ENCODE data around the gene ABLIM2. TPM values are rescaled to one million over a fixed set of nuclear protein-coding genes. Genes with fewer than 3 reads are reported as not detected.
A peak's percentile ranks its signal among the peaks of the same experiment; 100 is the strongest.
"Not testable (repeated sequence)": the region's sequence is repeated elsewhere in the genome, so short reads cannot be mapped to it uniquely, and the experiment has no call there.

The ABLIM2 gene
- total RNA-seq, 1 experiment from 2014 or later = 1.0 TPM

GRCh38 chr4:7918981-7919380 lies 239.6 kb downstream of the ABLIM2 start:
- TF ChIP-seq, protein P1, sequence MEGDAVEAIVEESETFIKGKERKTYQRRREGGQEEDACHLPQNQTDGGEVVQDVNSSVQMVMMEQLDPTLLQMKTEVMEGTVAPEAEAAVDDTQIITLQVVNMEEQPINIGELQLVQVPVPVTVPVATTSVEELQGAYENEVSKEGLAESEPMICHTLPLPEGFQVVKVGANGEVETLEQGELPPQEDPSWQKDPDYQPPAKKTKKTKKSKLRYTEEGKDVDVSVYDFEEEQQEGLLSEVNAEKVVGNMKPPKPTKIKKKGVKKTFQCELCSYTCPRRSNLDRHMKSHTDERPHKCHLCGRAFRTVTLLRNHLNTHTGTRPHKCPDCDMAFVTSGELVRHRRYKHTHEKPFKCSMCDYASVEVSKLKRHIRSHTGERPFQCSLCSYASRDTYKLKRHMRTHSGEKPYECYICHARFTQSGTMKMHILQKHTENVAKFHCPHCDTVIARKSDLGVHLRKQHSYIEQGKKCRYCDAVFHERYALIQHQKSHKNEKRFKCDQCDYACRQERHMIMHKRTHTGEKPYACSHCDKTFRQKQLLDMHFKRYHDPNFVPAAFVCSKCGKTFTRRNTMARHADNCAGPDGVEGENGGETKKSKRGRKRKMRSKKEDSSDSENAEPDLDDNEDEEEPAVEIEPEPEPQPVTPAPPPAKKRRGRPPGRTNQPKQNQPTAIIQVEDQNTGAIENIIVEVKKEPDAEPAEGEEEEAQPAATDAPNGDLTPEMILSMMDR (conservative IDR thresholded peaks at IDR 0.05) = no peak

GRCh38 chr4:7918187-7918586 lies 240.4 kb downstream of the ABLIM2 start:
- H3K27me3 Mint-ChIP-seq (ENCODE audit: low read depth); H3K56ac ChIP-seq (ENCODE audit: insufficient read length, low read depth, low read length); H4K91ac ChIP-seq (ENCODE audit: insufficient read length, low read depth, low read length); H3K4me3 Mint-ChIP-seq; DNase-seq; H3K23me2 ChIP-seq (ENCODE audit: insufficient read length, low read depth, low read length, poor library complexity, severe bottlenecking); H3K4me2 ChIP-seq (ENCODE audit: insufficient read depth, insufficient read length, low read length); H3K4ac ChIP-seq (ENCODE audit: low read depth, low read length); H4K20me1 ChIP-seq (ENCODE audit: control insufficient read depth, insufficient read depth, insufficient read length); H2BK120ac ChIP-seq (ENCODE audit: low read depth, low read length, poor library complexity, severe bottlenecking); H3T11ph ChIP-seq (ENCODE audit: low read length); H3K79me2 ChIP-seq (ENCODE audit: insufficient read depth, low read length); H3K9me3 Mint-ChIP-seq; H2AK5ac ChIP-seq (ENCODE audit: insufficient read length, low read length); H3K27me3 ChIP-seq (ENCODE audit: insufficient read depth, low read length); H2AFZ ChIP-seq (ENCODE audit: low read length); H2BK20ac ChIP-seq (ENCODE audit: low read depth, low read length, poor library complexity, severe bottlenecking); H2BK15ac ChIP-seq (ENCODE audit: low read depth, low read length); H3K79me1 ChIP-seq (ENCODE audit: insufficient read depth, low read depth, low read length, poor library complexity, severe bottlenecking); H3K9ac ChIP-seq (ENCODE audit: extremely low read depth, insufficient read length, low read length); H3K14ac ChIP-seq (ENCODE audit: insufficient read depth, low read length); H2BK5ac ChIP-seq (ENCODE audit: insufficient read length, low read length); H3K27ac ChIP-seq (ENCODE audit: insufficient read length, low read depth, low read length); H3K23ac ChIP-seq (ENCODE audit: insufficient read length, low read depth, low read length); H3K9me3 ChIP-seq (ENCODE audit: control insufficient read depth, low read depth, low read length); H3K4me1 ChIP-seq (ENCODE audit: insufficient read depth, low read length); H4K8ac ChIP-seq (replicated peaks; ENCODE audit: insufficient read length, low read depth, low read length); H2BK12ac ChIP-seq (ENCODE audit: insufficient read length, low read depth, low read length); H4K5ac ChIP-seq (ENCODE audit: insufficient read length, low read depth, low read length): not testable (repeated sequence)
- H3K4me1 Mint-ChIP-seq = peaks cover 35 to 47% of the 10 kb centered on the region in 2 experiments
- peak overlapping the region; percentile 9 to 96 (median 81); a peak in 5 of 7 replicates for H3K27ac Mint-ChIP-seq
- H3K18ac ChIP-seq (ENCODE audit: insufficient read length, low read depth, low read length) = peak overlapping the region; percentile 37
- peaks cover 0 to 13% (median 0%) of the 10 kb centered on the region in 3 experiments; a peak in 2 of 7 replicates for H3K36me3 Mint-ChIP-seq (ENCODE audit: insufficient read depth in 1 of 3, low read depth in 3 of 3)
- WGBS (ENCODE audit: extremely low coverage, insufficient read length, low lambda C conversion rate) = no CpG with 5 or more reads among the region's 18 CpGs

More at GRCh38 chr4:7918981-7919380, 239.6 kb downstream of the ABLIM2 start:
- Histone ChIP-seq H3K4me1 (ENCODE audit: insufficient read depth, low read length) (peaks cover 4% of the 10 kb centered on the region; the same call in 1 of the 2 replicates), H2AK5ac (ENCODE audit: insufficient read length, low read length) (no peak overlapping the region), H4K5ac (ENCODE audit: insufficient read length, low read depth, low read length) (no peak overlapping the region), H2BK15ac (ENCODE audit: low read depth, low read length) (no peak overlapping the region), H3K4me2 (ENCODE audit: insufficient read depth, insufficient read length, low read length) (no peak overlapping the region), H3K79me1 (ENCODE audit: insufficient read depth, low read depth, low read length, poor library complexity, severe bottlenecking) (no peaks in the 10 kb centered on the region), H3K27ac (ENCODE audit: insufficient read length, low read depth, low read length) (no peak overlapping the region), H4K91ac (ENCODE audit: insufficient read length, low read depth, low read length) (no peak overlapping the region), H3K18ac (ENCODE audit: insufficient read length, low read depth, low read length) (no peak overlapping the region), H2BK120ac (ENCODE audit: low read depth, low read length, poor library complexity, severe bottlenecking) (no peak overlapping the region), H2BK12ac (ENCODE audit: insufficient read length, low read depth, low read length) (no peak overlapping the region), H3K56ac (ENCODE audit: insufficient read length, low read depth, low read length) (no peak overlapping the region), H3K27me3 (ENCODE audit: insufficient read depth, low read length) (no peaks in the 10 kb centered on the region), H2BK5ac (ENCODE audit: insufficient read length, low read length) (no peak overlapping the region), H2AFZ (ENCODE audit: low read length) (no peak overlapping the region), H3K9ac (ENCODE audit: extremely low read depth, insufficient read length, low read length) (no peak overlapping the region), H4K20me1 (ENCODE audit: control insufficient read depth, insufficient read depth, insufficient read length) (no peaks in the 10 kb centered on the region), H2BK20ac (ENCODE audit: low read depth, low read length, poor library complexity, severe bottlenecking) (no peak overlapping the region), H3T11ph (ENCODE audit: low read length) (no peak overlapping the region), H3K23ac (ENCODE audit: insufficient read length, low read depth, low read length) (no peak overlapping the region), H3K14ac (ENCODE audit: insufficient read depth, low read length) (peak overlapping the region; percentile 63; the same call in 1 of the 2 replicates), H4K8ac (replicated peaks; ENCODE audit: insufficient read length, low read depth, low read length) (no peak overlapping the region), H3K9me3 (ENCODE audit: control insufficient read depth, low read depth, low read length) (no peaks in the 10 kb centered on the region), H3K4ac (ENCODE audit: low read depth, low read length) (no peak overlapping the region), H3K79me2 (ENCODE audit: insufficient read depth, low read length) (peaks cover 9% of the 10 kb centered on the region; the same call in 1 of the 2 replicates), H3K23me2 (ENCODE audit: insufficient read length, low read depth, low read length, poor library complexity, severe bottlenecking) (no peaks in the 10 kb centered on the region)
- H3K9me3 Mint-ChIP-seq = 0 out of 5 replicates have a peak, but pooled peaks cover 0 to 4% of the 10 kb centered on the region in 2 experiments
- no peaks in the 10 kb centered on the region for H3K27me3 Mint-ChIP-seq (ENCODE audit: low read depth)
- peaks cover 0 to 13% (median 0%) of the 10 kb centered on the region in 3 experiments; a peak in 3 of 7 replicates for H3K36me3 Mint-ChIP-seq (ENCODE audit: insufficient read depth in 1 of 3, low read depth in 3 of 3)
- H3K27ac Mint-ChIP-seq = peak overlapping the region; percentile 92 to 96 (median 95)
- no CpG with 5 or more reads among the region's 12 CpGs for WGBS (ENCODE audit: extremely low coverage, insufficient read length, low lambda C conversion rate)
- no peak for DNase-seq
- peaks cover 35 to 47% of the 10 kb centered on the region in 2 experiments for H3K4me1 Mint-ChIP-seq
- H3K4me3 Mint-ChIP-seq = no peak overlapping the region
